GM18498 (cell line): ENCODE data around the gene GNAT1.
A peak's percentile ranks its signal among the peaks of the same experiment; 100 is the strongest.
"Not testable (repeated sequence)": the region's sequence is repeated elsewhere in the genome, so short reads cannot be mapped to it uniquely, and the experiment has no call there.

ENCODE experiments used
- ATAC-seq: cut with Tn5 transposase; IDR thresholded peaks from one replicate; pipeline ENCODE4 v1.9.1; 2021; ENCODE audit warnings: mild to moderate bottlenecking, moderate library complexity; ENCODE audit not compliant: unreplicated experiment

Gene GNAT1

DNA sequence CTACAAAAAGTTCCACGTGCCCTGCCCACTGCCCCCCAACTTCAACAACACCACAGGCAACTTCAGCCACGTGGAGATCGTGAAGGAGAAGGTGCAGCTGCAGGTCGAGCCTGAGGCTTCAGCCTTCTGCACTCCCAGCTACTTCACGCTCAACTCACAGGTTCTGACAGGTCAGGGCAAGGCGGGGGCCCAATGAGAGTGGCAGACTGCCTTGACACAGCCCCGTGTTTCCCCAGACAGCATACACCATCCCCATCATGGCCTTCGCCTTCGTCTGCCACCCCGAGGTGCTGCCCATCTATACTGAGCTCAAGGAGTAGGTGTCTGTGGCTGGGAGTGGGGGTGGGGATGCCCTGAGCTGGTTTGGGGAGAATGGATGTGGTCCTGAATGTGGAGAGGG, 26.3 kb downstream of the GNAT1 start:
- no peak for ATAC-seq

- ATAC-seq, result no peak
These were observed 27.0 kb downstream of the GNAT1 start for GRCh38 chr3:50218448-50218847.

DNA sequence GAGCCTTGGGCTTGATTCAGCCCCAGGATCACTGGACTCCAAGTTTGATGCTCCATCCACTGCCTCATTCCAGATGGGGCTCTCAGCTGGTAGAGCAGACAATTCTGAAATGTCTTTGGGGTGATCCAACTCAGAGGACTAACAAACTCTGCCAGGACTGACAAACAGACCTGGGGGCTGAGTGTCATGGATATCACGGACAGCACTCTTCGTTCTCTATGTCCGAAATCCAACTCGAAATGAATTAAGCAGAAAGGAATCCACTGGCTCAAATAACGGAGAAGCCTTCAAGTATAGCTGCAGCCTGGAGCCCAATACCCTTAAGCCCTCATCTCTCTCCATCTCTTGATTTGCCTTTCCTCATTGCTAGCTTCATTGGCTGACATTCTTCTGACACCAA, 27.9 kb downstream of the GNAT1 start:
- ATAC-seq, result no peak

DNA sequence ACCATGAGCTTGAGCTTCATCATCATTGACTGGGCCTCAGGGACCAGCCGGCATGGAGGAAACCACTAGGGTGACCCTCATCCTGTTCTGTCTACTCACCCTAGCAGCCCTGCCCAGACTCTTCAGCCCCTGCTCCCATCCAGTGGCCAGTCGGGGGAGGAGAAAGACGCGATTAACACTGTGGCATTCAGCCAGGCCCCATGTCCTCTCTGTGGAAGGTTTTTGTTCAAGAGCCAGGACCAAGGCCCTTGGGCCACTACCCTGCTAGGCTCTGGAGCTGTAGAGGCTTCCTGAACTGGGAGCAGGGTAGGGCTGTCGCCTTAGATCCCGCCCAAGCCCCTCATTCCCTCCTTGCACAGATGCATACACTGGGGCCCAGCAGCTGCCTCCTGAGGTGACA, 28.7 kb downstream of the GNAT1 start:
- no peak for ATAC-seq

GRCh38 chr3:50221051-50221410, 29.6 kb downstream of the GNAT1 start:
- no peak for ATAC-seq

DNA sequence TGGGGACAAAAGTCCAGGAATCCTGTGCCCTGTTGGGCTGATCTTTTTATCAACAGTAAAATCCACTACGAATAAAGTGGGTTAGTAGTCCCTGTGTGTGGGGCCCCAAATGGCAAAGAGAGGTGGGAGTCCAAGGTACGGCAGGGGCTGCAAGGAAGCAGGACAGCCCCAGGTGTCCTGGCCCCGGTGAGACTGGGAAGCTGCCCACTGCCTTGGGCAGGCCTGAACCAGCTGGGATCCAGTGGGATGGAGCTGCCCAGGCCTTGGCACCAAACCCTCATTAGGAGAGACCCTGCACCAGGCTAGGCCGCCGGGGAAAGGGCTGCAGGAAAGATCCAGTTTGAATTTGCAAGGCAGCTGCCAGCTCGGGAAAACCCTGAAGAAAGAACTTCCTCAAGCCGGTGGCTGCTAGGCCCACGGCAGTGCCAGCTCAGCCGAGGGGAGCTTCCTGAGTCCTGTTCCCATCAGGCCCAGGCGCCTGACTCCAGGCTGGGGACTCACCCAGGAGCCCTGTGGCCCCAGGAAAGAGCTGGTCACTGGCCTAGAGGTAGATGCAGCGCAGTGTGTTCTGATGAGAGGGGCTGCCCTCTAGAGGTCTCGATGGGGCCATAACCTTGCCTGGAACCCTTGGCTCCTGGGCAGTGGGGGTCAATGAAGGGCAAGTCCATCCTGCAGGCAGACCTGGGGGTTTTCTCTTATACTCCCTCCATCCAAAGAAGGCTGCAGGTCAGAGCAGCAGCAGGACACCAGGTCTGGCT, 30.2 kb downstream of the GNAT1 start:
- no peak for ATAC-seq

- ATAC-seq, result no peak
These were observed 30.7 kb downstream of the GNAT1 start for GRCh38 chr3:50222169-50222528.

GRCh38 chr3:50224639-50225038, 33.2 kb downstream of the GNAT1 start:
- no peak for ATAC-seq

- no peak for ATAC-seq
These were observed 35.5 kb downstream of the GNAT1 start for GRCh38 chr3:50226888-50227389.

GRCh38 chr3:50227390-50228183, 36.2 kb downstream of the GNAT1 start:
- peak; percentile 86 for ATAC-seq

DNA sequence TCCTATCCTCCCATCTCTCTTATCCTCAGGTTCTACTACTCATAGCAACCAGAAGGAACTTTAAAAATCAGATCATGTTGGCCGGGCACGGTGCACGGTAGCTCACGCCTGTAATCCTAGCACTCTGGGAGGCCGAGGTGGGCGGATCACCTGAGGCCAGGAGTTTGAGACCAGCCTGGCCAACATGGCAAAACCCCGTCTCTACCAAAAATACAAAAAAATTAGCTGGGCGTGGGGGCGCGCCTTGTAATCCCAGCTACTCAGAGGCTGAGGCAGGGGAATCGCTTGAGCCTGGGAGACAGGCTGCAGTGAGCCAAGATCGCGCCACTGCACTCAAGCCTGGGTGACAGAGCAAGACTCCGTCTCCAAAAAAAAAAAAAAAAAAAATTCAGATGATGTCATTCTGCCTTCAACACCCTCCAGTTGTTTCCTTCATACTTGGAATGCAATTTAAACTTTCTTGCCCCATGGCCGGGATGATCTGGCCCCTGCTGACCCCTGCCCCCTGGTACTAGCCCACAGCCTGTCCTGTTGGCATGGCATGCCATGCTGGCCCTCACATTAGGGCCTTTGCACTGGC, 36.9 kb downstream of the GNAT1 start:
- ATAC-seq, result not testable (repeated sequence)

DNA sequence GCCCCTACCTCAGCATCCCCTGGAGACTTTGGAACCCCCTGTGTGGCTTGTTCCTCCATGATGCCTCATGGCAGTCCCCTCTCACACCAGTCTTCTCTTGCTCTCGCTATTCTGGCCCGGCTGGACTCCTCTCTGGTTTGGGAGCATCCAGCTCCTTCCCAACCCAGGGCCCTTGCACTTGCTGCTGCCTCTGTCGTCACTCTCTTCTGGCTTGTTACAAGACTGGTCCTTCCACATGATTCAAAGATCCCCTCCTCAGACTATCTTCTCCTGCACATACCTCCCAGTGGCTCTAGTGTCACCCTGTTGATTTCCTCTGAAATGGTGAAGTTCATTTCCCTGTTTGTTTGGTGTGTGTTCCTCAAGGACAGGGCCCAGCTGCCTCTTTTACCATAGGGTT, 38.1 kb downstream of the GNAT1 start:
- no peak for ATAC-seq

- ATAC-seq, result no peak
These were observed 38.8 kb downstream of the GNAT1 start for GRCh38 chr3:50230104-50230793.

- ATAC-seq, result no peak
These were observed 39.4 kb downstream of the GNAT1 start for GRCh38 chr3:50230794-50231125.

DNA sequence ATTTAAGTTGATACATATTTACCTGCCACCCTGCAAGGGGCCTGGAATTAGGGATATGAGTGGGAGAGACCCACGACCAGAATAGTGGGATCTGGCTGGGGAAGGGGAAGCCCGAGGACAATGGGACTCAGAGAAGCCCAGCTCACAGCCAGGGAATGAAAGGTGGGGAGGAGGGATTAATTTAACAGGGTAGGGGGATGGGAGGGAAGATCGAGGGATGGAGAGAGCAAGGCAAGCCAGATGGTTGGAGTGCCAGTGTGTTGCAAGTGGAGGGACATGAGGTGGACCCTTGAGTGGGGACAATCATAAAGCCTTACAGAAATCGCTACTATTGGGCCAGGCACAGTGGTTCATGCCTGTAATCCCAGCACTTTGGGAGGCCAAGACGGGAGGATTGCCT, 40.2 kb downstream of the GNAT1 start:
- ATAC-seq, result no peak

- no peak for ATAC-seq
These were observed 40.9 kb downstream of the GNAT1 start for GRCh38 chr3:50232303-50232702.

DNA sequence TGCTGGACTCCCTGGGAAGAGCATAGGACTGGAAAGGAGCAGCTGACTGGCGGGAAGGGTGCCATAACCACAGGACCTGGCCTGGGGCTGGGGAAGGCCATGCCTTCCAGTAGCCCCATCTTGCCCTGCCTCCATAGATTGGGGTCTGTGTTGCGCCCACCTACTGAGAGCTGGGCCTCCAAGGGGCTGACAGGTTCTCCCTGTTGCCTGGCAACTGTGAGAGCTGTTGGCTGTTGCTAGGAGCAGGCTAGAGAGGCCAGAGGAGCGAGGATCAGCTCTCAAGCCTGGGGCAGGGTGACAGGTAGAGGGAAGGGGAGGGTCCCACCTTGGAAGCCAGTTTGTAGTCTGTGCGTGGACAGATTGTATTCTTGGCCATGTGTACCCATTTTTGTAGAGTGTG, 41.8 kb downstream of the GNAT1 start:
- ATAC-seq, result no peak

- ATAC-seq, result peak; percentile 93
These were observed 44.5 kb downstream of the GNAT1 start, which contains the start of gene GNAI2 for GRCh38 chr3:50235716-50236483. TSS of gene GNAI2 (plus strand) at chr3:50236204. CDS start at chr3:50236336, 132 bp downstream.

- ATAC-seq, result no peak
These were observed 45.2 kb downstream of the GNAT1 start for GRCh38 chr3:50236484-50237132.

GRCh38 chr3:50237133-50237651, 45.8 kb downstream of the GNAT1 start:
- ATAC-seq, result no peak
